HG03135 (cell line): ENCODE measurements around the gene ARL6IP6.

Source experiments
- ATAC-seq: cut with Tn5 transposase; IDR thresholded peaks from one replicate; pipeline ENCODE4 v1.9.1; 2021; ENCODE audit warnings: mild to moderate bottlenecking, moderate library complexity; ENCODE audit not compliant: unreplicated experiment

Gene ARL6IP6

DNA sequence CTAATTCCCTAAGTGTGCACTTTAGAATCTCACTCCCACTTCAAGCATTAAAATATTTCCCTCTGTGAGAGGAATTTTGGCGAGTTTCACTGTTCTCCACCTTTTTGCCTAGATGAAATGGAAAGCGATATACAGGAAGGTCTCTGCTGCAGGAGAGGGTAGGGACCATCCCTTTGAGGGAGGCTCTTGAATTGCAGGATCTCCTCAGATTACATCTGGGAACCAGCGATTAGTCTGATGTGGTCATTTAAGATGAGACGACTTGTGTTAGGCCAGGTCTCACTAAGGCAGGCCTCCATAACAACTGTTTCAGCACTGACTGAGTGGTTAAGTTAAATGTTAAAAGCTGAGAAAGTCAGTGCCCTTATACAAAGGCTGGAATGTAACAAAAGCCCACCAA is 74.6 kb downstream of the ARL6IP6 start:
- no peak for ATAC-seq

DNA sequence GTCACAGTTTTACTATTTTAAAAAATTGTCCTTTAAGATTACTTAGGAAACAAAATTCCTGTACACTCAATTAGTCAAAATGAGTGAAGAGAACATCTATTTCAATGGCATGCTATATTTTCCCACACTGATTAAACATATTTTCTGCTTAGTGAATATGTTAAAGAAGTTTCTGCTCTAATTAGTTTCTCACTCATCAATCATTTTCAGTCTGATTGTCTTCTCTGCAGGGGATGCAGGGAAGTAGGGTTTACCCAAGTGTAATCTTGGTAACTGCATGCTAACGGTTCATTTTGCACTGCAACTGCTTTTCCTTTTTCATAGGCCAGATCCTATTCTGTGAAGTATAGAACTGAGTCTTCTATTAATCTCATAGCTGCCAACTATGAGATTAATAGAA is 78.5 kb downstream of the ARL6IP6 start:
- no peak for ATAC-seq

- ATAC-seq: no peak
Measured at GRCh38 chr2:152804687-152805408, 86.4 kb downstream of the ARL6IP6 start.

DNA sequence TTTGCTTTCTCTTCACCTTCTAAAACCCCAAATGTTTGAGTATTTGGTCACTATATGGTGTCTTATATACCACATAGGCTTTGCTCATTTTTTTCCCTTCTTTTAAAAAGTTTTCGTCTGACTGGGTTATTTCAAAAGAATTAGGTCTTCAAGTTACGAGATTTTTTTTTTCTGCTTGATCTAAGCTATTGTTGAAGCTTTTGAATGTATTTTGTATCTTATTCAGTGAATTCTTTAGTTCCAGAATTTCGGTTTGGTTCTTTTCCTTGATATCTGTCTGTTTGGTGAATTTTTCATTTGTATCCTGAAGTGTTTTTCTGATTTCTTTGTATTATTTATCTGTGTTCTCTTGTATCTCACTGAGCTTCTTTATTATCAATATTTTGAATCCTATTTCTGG is 93.5 kb downstream of the ARL6IP6 start:
- ATAC-seq: no peak
